Suprapubic skin (tissue), 4 donors: ENCODE results near the gene DOCK11.

ENCODE experiments used
- EP300 ChIP-seq: sonication (generic); formaldehyde crosslinking; IDR thresholded peaks from one replicate; pipeline ENCODE4 v1.6.1; 2017; ENCODE audit warnings: antibody characterized with exemption
- POLR2A ChIP-seq, 2 donors: fragments of 450-650 bp; IDR thresholded peaks; one replicate each; pipeline ENCODE4 v1.6.1; 2017; ENCODE audit warnings: antibody characterized with exemption in 2 of 2, mild to moderate bottlenecking in 2 of 2, moderate library complexity in 2 of 2
- POLR2AphosphoS5 ChIP-seq, 3 donors: sonication (generic); formaldehyde crosslinking; IDR thresholded peaks; one replicate each; pipeline ENCODE4 v1.6.1; 2017; ENCODE audit warnings: antibody characterized with exemption in 3 of 3
- TF ChIP-seq, protein P1 (sequence below), 2 donors: fragments of 200-600 bp in 1 of 2; fragments of 450-650 bp in 1 of 2; sonication (generic) in 1 of 2; IDR thresholded peaks; one replicate each; pipeline ENCODE4 v1.5.1; 2016 to 2019; ENCODE audit warnings: antibody characterized with exemption in 2 of 2, mild to moderate bottlenecking in 1 of 2, moderate library complexity in 1 of 2

DNA sequence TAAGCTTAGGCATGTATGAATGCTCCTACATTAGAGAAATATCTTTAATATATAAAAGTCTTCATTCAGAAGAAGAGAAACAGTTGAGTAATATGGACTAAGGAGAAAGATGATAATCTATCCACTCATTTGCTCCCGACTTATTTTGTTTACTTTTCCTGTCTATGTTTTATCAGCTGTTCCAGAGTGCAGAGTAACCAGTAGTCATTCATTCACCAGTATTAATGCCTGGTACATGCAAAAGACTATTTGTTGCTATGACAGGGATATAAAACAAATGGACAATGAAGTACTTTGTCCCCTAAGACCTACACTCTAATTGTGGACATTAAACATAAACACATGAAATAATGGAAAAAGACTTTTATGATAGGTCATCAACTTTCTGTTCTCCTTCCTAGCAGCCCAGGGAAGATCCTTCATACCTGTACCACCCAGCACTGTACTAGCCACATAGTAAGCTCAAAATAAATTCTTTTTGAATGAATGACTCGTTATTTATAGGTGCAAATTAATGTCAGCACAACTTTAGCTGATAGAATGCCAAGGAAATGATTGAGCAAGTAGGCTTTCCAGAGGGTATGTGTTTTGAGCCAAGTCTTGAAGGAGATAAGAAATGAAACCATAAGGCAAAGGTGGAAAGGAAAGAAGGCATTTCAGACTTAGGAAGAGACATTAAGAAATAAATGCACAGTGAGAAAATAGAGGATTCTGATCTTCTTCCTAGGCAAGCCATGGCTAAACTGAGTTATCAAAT, 186.8 kb downstream of the DOCK11 start:
- TF ChIP-seq, protein P1, sequence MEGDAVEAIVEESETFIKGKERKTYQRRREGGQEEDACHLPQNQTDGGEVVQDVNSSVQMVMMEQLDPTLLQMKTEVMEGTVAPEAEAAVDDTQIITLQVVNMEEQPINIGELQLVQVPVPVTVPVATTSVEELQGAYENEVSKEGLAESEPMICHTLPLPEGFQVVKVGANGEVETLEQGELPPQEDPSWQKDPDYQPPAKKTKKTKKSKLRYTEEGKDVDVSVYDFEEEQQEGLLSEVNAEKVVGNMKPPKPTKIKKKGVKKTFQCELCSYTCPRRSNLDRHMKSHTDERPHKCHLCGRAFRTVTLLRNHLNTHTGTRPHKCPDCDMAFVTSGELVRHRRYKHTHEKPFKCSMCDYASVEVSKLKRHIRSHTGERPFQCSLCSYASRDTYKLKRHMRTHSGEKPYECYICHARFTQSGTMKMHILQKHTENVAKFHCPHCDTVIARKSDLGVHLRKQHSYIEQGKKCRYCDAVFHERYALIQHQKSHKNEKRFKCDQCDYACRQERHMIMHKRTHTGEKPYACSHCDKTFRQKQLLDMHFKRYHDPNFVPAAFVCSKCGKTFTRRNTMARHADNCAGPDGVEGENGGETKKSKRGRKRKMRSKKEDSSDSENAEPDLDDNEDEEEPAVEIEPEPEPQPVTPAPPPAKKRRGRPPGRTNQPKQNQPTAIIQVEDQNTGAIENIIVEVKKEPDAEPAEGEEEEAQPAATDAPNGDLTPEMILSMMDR (IDR thresholded peaks at IDR 0.05): no peak
- TF ChIP-seq POLR2A (IDR thresholded peaks at IDR 0.05) (no peak), POLR2AphosphoS5 (IDR thresholded peaks at IDR 0.05) (no peak), EP300 (no peak)
